ENCODE results near the gene MCCD1.
A peak's percentile ranks its signal among the peaks of the same experiment; 100 is the strongest.

Gene MCCD1

DNA sequence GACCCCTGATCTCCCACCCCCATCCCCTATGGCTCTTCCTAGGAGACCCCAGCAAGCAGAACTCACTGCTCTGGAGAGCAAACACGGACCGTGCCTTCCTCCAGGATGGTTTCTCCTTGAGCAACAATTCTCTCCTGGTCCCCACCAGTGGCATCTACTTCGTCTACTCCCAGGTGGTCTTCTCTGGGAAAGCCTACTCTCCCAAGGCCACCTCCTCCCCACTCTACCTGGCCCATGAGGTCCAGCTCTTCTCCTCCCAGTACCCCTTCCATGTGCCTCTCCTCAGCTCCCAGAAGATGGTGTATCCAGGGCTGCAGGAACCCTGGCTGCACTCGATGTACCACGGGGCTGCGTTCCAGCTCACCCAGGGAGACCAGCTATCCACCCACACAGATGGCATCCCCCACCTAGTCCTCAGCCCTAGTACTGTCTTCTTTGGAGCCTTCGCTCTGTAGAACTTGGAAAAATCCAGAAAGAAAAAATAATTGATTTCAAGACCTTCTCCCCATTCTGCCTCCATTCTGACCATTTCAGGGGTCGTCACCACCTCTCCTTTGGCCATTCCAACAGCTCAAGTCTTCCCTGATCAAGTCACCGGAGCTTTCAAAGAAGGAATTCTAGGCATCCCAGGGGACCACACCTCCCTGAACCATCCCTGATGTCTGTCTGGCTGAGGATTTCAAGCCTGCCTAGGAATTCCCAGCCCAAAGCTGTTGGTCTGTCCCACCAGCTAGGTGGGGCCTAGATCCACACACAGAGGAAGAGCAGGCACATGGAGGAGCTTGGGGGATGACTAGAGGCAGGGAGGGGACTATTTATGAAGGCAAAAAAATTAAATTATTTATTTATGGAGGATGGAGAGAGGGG is 44.7 kb downstream of the MCCD1 start:
- no peak for DNase-seq

DNA sequence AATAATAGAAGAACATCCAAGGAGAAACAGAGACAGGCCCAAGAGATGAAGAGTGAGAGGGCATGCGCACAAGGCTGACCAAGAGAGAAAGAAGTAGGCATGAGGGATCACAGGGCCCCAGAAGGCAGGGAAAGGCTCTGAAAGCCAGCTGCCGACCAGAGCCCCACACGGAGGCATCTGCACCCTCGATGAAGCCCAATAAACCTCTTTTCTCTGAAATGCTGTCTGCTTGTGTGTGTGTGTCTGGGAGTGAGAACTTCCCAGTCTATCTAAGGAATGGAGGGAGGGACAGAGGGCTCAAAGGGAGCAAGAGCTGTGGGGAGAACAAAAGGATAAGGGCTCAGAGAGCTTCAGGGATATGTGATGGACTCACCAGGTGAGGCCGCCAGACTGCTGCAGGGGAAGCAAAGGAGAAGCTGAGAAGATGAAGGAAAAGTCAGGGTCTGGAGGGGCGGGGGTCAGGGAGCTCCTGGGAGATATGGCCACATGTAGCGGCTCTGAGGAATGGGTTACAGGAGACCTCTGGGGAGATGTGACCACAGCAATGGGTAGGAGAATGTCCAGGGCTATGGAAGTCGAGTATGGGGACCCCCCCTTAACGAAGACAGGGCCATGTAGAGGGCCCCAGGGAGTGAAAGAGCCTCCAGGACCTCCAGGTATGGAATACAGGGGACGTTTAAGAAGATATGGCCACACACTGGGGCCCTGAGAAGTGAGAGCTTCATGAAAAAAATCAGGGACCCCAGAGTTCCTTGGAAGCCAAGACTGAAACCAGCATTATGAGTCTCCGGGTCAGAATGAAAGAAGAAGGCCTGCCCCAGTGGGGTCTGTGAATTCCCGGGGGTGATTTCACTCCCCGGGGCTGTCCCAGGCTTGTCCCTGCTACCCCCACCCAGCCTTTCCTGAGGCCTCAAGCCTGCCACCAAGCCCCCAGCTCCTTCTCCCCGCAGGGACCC is 45.6 kb downstream of the MCCD1 start:
- DNase-seq, result no peak

DNA sequence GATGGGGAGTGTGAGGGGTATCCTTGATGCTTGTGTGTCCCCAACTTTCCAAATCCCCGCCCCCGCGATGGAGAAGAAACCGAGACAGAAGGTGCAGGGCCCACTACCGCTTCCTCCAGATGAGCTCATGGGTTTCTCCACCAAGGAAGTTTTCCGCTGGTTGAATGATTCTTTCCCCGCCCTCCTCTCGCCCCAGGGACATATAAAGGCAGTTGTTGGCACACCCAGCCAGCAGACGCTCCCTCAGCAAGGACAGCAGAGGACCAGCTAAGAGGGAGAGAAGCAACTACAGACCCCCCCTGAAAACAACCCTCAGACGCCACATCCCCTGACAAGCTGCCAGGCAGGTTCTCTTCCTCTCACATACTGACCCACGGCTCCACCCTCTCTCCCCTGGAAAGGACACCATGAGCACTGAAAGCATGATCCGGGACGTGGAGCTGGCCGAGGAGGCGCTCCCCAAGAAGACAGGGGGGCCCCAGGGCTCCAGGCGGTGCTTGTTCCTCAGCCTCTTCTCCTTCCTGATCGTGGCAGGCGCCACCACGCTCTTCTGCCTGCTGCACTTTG is 46.7 kb downstream of the MCCD1 start, which contains the start of gene TNF:
TSS of gene TNF (plus strand) at position 231 of the 567 bp plus-strand sequence. CDS start at position 408, 177 bp downstream.
- DNase-seq, result peak; percentile 88

DNA sequence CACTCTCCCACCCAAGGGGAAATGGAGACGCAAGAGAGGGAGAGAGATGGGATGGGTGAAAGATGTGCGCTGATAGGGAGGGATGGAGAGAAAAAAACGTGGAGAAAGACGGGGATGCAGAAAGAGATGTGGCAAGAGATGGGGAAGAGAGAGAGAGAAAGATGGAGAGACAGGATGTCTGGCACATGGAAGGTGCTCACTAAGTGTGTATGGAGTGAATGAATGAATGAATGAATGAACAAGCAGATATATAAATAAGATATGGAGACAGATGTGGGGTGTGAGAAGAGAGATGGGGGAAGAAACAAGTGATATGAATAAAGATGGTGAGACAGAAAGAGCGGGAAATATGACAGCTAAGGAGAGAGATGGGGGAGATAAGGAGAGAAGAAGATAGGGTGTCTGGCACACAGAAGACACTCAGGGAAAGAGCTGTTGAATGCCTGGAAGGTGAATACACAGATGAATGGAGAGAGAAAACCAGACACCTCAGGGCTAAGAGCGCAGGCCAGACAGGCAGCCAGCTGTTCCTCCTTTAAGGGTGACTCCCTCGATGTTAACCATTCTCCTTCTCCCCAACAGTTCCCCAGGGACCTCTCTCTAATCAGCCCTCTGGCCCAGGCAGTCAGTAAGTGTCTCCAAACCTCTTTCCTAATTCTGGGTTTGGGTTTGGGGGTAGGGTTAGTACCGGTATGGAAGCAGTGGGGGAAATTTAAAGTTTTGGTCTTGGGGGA is 47.4 kb downstream of the MCCD1 start:
- no peak for DNase-seq

DNA sequence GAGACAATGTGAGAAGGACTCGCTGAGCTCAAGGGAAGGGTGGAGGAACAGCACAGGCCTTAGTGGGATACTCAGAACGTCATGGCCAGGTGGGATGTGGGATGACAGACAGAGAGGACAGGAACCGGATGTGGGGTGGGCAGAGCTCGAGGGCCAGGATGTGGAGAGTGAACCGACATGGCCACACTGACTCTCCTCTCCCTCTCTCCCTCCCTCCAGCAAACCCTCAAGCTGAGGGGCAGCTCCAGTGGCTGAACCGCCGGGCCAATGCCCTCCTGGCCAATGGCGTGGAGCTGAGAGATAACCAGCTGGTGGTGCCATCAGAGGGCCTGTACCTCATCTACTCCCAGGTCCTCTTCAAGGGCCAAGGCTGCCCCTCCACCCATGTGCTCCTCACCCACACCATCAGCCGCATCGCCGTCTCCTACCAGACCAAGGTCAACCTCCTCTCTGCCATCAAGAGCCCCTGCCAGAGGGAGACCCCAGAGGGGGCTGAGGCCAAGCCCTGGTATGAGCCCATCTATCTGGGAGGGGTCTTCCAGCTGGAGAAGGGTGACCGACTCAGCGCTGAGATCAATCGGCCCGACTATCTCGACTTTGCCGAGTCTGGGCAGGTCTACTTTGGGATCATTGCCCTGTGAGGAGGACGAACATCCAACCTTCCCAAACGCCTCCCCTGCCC is 48.3 kb downstream of the MCCD1 start:
- peak; percentile 53 for DNase-seq

DNA sequence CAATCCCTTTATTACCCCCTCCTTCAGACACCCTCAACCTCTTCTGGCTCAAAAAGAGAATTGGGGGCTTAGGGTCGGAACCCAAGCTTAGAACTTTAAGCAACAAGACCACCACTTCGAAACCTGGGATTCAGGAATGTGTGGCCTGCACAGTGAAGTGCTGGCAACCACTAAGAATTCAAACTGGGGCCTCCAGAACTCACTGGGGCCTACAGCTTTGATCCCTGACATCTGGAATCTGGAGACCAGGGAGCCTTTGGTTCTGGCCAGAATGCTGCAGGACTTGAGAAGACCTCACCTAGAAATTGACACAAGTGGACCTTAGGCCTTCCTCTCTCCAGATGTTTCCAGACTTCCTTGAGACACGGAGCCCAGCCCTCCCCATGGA is 48.8 kb downstream of the MCCD1 start:
- DNase-seq, result no peak

DNA sequence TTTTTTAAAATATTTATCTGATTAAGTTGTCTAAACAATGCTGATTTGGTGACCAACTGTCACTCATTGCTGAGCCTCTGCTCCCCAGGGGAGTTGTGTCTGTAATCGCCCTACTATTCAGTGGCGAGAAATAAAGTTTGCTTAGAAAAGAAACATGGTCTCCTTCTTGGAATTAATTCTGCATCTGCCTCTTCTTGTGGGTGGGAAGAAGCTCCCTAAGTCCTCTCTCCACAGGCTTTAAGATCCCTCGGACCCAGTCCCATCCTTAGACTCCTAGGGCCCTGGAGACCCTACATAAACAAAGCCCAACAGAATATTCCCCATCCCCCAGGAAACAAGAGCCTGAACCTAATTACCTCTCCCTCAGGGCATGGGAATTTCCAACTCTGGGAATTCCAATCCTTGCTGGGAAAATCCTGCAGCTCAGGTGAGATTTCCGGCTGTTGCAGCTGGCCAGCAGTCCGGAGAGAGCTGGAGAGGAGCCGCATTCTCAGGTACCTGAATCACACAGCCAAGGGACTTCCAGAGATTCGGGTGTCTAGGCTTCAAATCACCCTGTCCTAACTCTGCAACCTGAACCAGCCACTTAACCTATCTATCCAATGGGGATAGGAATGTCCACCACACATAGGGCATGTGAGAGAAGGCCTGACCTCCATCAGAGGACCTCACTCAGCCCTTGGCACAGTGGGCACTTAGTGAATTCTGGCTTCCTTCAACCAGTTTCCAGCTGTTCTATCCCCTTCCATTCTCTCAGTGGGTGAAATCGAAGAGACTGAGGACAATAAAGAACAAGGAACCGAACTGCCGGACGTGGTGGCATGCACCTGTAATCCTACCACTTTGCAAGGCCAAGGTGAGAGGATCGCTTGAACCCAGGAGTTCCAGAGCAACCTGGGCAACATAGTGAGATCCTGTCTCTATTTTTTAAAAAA is 49.7 kb downstream of the MCCD1 start:
- DNase-seq, result no peak

DNA sequence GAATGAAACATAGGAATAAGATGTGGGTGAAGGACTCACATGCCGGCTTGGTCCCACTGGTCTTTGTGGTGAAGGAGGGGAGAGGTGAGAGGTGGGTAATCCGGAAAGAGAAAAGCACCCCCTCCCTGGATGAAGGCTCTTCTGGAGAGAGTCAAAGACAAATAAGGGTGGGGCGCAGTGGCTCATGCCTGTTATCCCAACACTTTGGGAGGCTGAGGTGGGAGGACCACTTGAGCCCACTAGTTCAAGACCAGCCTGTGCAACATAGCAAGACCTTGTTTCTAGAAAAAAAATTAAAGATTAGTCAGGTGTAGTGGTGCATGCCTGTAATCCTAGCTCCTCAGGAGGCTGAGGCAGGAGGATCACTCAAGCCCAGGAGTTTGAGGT is 50.4 kb downstream of the MCCD1 start:
- no peak for DNase-seq
